ENCODE data around the gene HDAC10. TPM values are rescaled to one million over a fixed set of nuclear protein-coding genes. Genes with fewer than 3 reads are reported as not detected.
A peak's percentile ranks its signal among the peaks of the same experiment; 100 is the strongest.

The HDAC10 gene
- total and polyA plus RNA-seq, 10 of the 15 experiments (the other 5 are each of a cell fraction or from before 2014, with no cell fraction given): 0.26 to 48.6 (median 5.0) TPM

DNA sequence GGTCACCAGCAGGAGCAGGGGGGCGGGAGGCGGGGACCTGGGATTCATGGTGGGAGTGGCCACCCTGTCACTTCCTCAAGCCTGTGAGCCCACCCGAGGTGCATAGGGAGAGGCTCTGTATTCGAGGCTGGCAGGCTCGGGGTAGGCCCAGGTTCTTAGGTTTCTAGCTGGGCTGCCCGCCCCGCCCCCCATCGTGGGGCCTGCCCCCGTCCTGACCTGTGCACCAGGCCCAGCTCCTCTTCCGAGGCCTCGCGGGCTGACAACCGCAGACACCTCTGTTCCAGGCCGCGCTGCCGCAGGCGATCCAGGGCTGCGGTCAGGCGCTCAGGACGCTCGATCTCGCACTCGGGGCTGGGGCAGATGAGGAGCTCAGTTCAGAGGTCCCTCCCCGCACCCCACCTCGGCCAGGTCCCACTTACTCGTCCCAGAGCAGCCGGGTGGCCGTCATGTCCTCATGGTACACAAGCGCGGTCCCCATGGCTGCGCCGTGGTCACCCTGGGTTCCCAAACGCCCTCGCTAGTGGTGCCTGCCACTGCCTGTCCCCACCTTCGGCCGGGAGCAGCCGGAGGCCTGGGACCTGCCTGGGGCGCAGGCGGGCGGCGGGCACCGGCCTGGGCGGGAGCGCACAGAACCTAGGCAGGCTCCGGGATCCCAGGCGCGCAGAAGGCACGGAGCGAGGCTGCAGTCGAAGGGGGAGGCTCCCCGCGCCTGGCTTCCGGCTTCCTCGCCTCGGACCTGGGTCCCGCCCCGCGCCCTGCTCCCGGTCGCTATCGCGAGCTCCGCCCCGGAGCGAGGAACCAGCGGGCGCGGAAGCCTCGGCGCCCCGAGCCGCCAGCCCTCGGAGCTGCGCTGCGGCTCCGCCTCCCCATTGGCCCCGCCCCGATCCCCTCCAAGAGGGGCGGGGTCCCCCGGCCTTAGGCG is at the start of gene HDAC10 (continued):
- no peak for TF ChIP-seq FOS (IDR thresholded peaks at IDR 0.05; ENCODE audit: borderline replicate concordance, extremely low read depth, insufficient read length)
- TF ChIP-seq STAT1 (conservative IDR thresholded peaks at IDR 0.05): no peak
- no peak for TF ChIP-seq RAD51 (IDR thresholded peaks at IDR 0.05)
- TF ChIP-seq IRF3 (IDR thresholded peaks at IDR 0.05): no peak
- no peak for TF ChIP-seq ZNF217 (IDR thresholded peaks at IDR 0.05)
- no peak for TF ChIP-seq CUX1 (IDR thresholded peaks at IDR 0.05; ENCODE audit: insufficient replicate concordance, low read depth, low read length)
- 0 out of 2 replicates have a peak, but pooled peaks have one; percentile 66 for TF ChIP-seq GATAD2B (conservative IDR thresholded peaks at IDR 0.05; ENCODE audit: low read depth)
- peak; percentile 97 for TF ChIP-seq CHD2 (IDR thresholded peaks at IDR 0.05; ENCODE audit: borderline replicate concordance, low read depth, low read length)
- TF ChIP-seq GABPA (IDR thresholded peaks at IDR 0.05; ENCODE audit: low read depth): no peak
- TF ChIP-seq HDAC2 (IDR thresholded peaks at IDR 0.05): no peak
- no peak for TF ChIP-seq CREM (IDR thresholded peaks at IDR 0.05; ENCODE audit: low read depth)

Measured in GM12878 (cell line).